ENCODE measurements around the gene DLG5. TPM values are rescaled to one million over a fixed set of nuclear protein-coding genes. Genes with fewer than 3 reads are reported as not detected.

DLG5 gene
- total and polyA plus RNA-seq, 2 experiments from 2014 or later = 4.4 to 27.9 TPM

DNA sequence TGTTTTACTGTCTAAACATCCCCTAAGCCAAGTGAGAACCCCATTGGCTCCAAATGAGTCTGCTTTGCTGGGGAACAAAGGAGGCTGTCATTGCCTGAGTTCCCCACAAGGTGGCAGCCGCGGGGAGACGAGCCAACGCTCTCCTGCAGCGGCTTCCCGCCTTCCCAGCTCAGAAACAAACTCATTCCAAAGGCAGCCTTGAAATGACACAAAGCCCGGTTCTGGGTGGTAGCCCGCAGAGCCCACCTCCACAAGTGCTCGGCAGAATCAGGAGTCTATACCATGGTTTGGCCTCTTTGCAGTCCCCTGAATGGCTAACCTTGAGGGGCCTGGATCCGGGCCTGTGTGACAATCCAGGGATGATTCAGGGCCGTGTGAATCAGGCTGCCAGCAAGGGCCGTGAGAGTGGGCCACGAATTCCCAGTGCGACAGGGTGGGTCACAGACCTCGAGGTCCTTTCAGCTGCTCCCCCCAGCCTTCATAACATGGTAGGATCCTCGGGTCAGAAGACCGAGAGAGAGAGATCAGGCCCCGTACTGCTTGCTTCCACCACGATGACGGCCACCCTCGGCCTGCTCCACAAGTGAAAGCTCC is 79.7 kb downstream of the DLG5 start:
- Histone ChIP-seq H3K79me2 (ENCODE audit: insufficient read depth) (no peaks in the 10 kb centered on the region), H3K9ac (peak overlapping the region; percentile 64), H3K4me3 (peak overlapping the region; percentile 18; the same call in 1 of the 2 replicates), H3K4me2 (ENCODE audit: unreplicated experiment) (peak overlapping the region; percentile 75), H3K9me3 (ENCODE audit: low read depth) (no peaks in the 10 kb centered on the region), H3K4me1 (ENCODE audit: insufficient read depth) (peaks cover 29% of the 10 kb centered on the region), H3K36me3 (ENCODE audit: low read depth) (peaks cover 5% of the 10 kb centered on the region; the same call in 1 of the 2 replicates), H4K20me1 (ENCODE audit: insufficient read depth) (no peaks in the 10 kb centered on the region), H2AFZ (peak overlapping the region; percentile 72), H3K27me3 (replicated peaks; ENCODE audit: insufficient read depth) (no peaks in the 10 kb centered on the region), H3F3A (ENCODE audit: insufficient read depth) (peaks cover 20% of the 10 kb centered on the region; the same call in 1 of the 2 replicates), H3K27ac (peak overlapping the region; percentile 42), H3K9me2 (ENCODE audit: insufficient read depth) (no peaks in the 10 kb centered on the region)
- DNase-seq = peak; percentile 81
- in situ Hi-C loops (cut with MboI) = no loop called here
- 11% methylated on average over 21 of the region's 21 CpGs for WGBS, 2 experiments (ENCODE audit: low coverage in 1 of 2, low lambda C conversion rate in 2 of 2, missing lambda C conversion rate in 2 of 2)
- no peak for TF ChIP-seq EZH2 (IDR thresholded peaks at IDR 0.05; ENCODE audit: insufficient read depth, poor library complexity, severe bottlenecking)
- no peak for TF ChIP-seq EZH2phosphoT487 (IDR thresholded peaks at IDR 0.05; ENCODE audit: insufficient read depth, low read depth)

GRCh38 chr10:77845451-77845850 is 81.1 kb downstream of the DLG5 start:
- Histone ChIP-seq H3K9me3 (ENCODE audit: low read depth) (no peaks in the 10 kb centered on the region), H3K27me3 (replicated peaks; ENCODE audit: insufficient read depth) (no peaks in the 10 kb centered on the region), H2AFZ (no peak overlapping the region), H3K4me2 (ENCODE audit: unreplicated experiment) (peak overlapping the region; percentile 62), H3K9me2 (ENCODE audit: insufficient read depth) (no peaks in the 10 kb centered on the region), H3K9ac (peak overlapping the region; percentile 38; the same call in 1 of the 2 replicates), H3K4me1 (ENCODE audit: insufficient read depth) (peaks cover 29% of the 10 kb centered on the region), H3K79me2 (ENCODE audit: insufficient read depth) (no peaks in the 10 kb centered on the region), H3F3A (ENCODE audit: insufficient read depth) (peaks cover 20% of the 10 kb centered on the region; the same call in 1 of the 2 replicates), H3K36me3 (ENCODE audit: low read depth) (peaks cover 5% of the 10 kb centered on the region; the same call in 1 of the 2 replicates), H3K4me3 (no peak overlapping the region), H3K27ac (peak overlapping the region; percentile 66), H4K20me1 (ENCODE audit: insufficient read depth) (no peaks in the 10 kb centered on the region)
- TF ChIP-seq EZH2 (IDR thresholded peaks at IDR 0.05; ENCODE audit: insufficient read depth, poor library complexity, severe bottlenecking) (no peak), EZH2phosphoT487 (IDR thresholded peaks at IDR 0.05; ENCODE audit: insufficient read depth, low read depth) (no peak)
- in situ Hi-C loops (cut with MboI) = no loop called here
- no peak for DNase-seq

DNA sequence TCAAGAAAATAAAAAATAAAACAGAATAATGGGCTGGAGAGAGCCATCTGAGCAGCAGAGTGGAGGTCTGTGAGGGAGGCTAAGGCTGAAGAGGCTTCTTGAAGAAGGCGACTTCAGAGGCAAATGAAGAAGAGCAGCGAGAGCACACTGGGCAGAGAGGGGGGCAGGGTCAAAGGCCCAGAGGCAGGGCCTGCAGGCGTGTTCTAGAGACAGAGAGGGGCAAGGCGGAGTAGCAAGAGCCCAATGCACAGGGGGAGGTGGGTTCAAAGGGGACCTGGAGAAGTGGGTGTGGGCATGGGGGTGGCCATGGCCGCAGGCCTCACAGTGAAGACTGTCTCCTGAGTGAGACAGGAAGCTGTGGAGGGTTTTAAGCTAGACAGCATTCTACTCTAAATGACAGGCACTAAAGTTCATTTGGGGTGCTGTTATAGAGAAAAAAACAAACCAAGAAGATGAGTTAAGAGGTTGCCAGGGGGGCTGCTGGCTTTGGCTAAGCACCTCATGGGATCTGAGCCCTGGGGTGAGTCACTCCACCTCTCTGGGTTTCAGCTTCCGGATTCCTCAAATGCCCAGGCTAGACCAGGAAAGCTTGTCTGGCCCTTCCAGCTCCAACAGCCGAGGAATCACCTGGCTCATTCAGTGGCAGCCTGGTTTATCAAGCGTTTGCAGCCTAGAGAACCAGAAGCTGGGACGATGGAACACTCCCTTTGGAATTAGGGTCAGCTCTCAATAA is 81.7 kb downstream of the DLG5 start:
- peak overlapping the region; percentile 38; the same call in 1 of the 2 replicates for H3K9ac ChIP-seq
- H3K9me3 ChIP-seq (ENCODE audit: low read depth) = no peaks in the 10 kb centered on the region
- DNase-seq = peak; percentile 87
- peaks cover 5% of the 10 kb centered on the region; the same call in 1 of the 2 replicates for H3K36me3 ChIP-seq (ENCODE audit: low read depth)
- H3K4me1 ChIP-seq (ENCODE audit: insufficient read depth) = peaks cover 29% of the 10 kb centered on the region
- no peak for TF ChIP-seq EZH2 (IDR thresholded peaks at IDR 0.05; ENCODE audit: insufficient read depth, poor library complexity, severe bottlenecking)
- TF ChIP-seq EZH2phosphoT487 (IDR thresholded peaks at IDR 0.05; ENCODE audit: insufficient read depth, low read depth) = no peak
- 52 to 64% methylated on average over 9 of the region's 9 CpGs for WGBS, 2 experiments (ENCODE audit: low coverage in 1 of 2, low lambda C conversion rate in 2 of 2, missing lambda C conversion rate in 2 of 2)
- H3F3A ChIP-seq (ENCODE audit: insufficient read depth) = peaks cover 16% of the 10 kb centered on the region; the same call in 1 of the 2 replicates
- H2AFZ ChIP-seq = no peak overlapping the region
- in situ Hi-C loops (cut with MboI) = no loop called here
- H3K4me2 ChIP-seq (ENCODE audit: unreplicated experiment) = peak overlapping the region; percentile 62
- no peaks in the 10 kb centered on the region for H4K20me1 ChIP-seq (ENCODE audit: insufficient read depth)
- H3K27ac ChIP-seq = peak overlapping the region; percentile 66
- H3K4me3 ChIP-seq = no peak overlapping the region
- no peaks in the 10 kb centered on the region for H3K9me2 ChIP-seq (ENCODE audit: insufficient read depth)
- no peaks in the 10 kb centered on the region for H3K79me2 ChIP-seq (ENCODE audit: insufficient read depth)
- H3K27me3 ChIP-seq (replicated peaks; ENCODE audit: insufficient read depth) = no peaks in the 10 kb centered on the region

DNA sequence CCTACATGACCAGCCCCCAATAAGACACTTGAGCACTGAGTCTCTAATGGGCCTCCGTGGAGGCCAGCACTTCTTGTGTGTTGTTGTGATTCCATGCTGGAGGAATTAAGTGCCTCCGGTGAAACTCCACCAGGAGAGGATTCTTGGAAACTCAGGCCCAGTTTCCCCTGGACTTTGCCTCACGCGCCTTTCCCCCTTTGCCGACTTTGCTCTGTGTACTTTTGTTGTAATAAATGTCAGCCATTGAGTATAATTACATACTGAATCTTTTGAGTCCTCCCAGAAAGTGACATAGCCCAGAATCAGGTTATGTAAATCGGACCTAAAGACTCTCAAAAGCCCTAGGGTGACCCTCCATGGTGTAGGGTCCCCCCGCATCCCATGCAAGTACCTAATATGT is 82.4 kb downstream of the DLG5 start:
- H3K9ac ChIP-seq = no peak overlapping the region
- in situ Hi-C loops (cut with MboI) = no loop called here
- H3K9me3 ChIP-seq (ENCODE audit: low read depth) = no peaks in the 10 kb centered on the region
- H4K20me1 ChIP-seq (ENCODE audit: insufficient read depth) = no peaks in the 10 kb centered on the region
- TF ChIP-seq EZH2 (IDR thresholded peaks at IDR 0.05; ENCODE audit: insufficient read depth, poor library complexity, severe bottlenecking) (no peak), EZH2phosphoT487 (IDR thresholded peaks at IDR 0.05; ENCODE audit: insufficient read depth, low read depth) (no peak)
- WGBS, 2 experiments (ENCODE audit: low coverage in 1 of 2, low lambda C conversion rate in 2 of 2, missing lambda C conversion rate in 2 of 2) = 95 to 98% methylated on average over 7 of the region's 7 CpGs
- H3K4me1 ChIP-seq (ENCODE audit: insufficient read depth) = peaks cover 29% of the 10 kb centered on the region
- H3K79me2 ChIP-seq (ENCODE audit: insufficient read depth) = no peaks in the 10 kb centered on the region
- H3F3A ChIP-seq (ENCODE audit: insufficient read depth) = peaks cover 15% of the 10 kb centered on the region; the same call in 1 of the 2 replicates
- no peak for DNase-seq
- no peaks in the 10 kb centered on the region for H3K9me2 ChIP-seq (ENCODE audit: insufficient read depth)
- no peak overlapping the region for H3K4me3 ChIP-seq
- no peaks in the 10 kb centered on the region for H3K27me3 ChIP-seq (replicated peaks; ENCODE audit: insufficient read depth)
- H3K4me2 ChIP-seq (ENCODE audit: unreplicated experiment) = no peak overlapping the region
- H3K27ac ChIP-seq = no peak overlapping the region
- no peak overlapping the region for H2AFZ ChIP-seq
- peaks cover 5% of the 10 kb centered on the region; the same call in 1 of the 2 replicates for H3K36me3 ChIP-seq (ENCODE audit: low read depth)
